GM21360 (cell line): ENCODE results near the gene KIF5C.

Source experiments
- ATAC-seq: cut with Tn5 transposase; IDR thresholded peaks from one replicate; pipeline ENCODE4 v1.9.1; 2021; ENCODE audit warnings: mild to moderate bottlenecking, moderate library complexity; ENCODE audit not compliant: unreplicated experiment

Gene KIF5C

GRCh38 chr2:149009576-149010461, 134.8 kb downstream of the KIF5C start:
- no peak for ATAC-seq

DNA sequence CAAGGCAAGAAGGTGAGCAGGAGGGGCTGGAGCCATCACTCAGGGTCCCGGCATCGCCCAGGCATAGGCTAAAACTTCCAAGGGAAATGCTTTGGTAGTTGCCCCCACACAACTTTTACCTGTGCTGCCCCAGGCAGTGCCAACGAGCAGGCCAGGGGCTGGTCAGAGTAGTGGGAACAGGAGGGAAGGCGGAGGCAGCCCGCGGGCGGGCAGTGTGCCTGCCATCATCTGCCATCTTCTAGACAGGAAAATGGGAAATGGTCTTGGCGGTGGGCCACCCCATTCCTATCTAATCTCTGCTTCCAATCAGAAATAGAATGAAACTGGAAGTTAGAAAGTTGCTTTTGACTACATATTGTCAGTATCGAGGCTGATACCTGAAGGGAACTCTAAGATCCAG, 137.5 kb downstream of the KIF5C start:
- no peak for ATAC-seq

DNA sequence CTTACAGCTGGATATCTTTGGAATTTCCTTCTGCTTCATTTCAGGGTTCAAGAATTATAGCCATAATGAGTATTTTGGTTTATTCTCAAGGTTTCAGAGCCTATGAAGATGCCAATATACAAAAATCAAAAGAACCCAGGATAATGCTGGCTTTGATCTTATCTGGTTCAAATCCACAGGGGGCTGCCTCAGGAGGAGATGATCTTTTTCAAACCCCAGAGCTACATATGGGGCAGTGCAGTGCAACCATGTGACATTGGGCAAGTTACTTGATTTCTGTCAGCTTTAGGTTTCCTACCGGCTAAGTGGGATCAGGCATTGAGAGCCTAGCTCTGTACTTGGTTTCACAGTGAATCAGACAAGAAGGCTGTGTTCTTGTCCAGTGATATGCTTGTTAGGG, 140.5 kb downstream of the KIF5C start:
- no peak for ATAC-seq

DNA sequence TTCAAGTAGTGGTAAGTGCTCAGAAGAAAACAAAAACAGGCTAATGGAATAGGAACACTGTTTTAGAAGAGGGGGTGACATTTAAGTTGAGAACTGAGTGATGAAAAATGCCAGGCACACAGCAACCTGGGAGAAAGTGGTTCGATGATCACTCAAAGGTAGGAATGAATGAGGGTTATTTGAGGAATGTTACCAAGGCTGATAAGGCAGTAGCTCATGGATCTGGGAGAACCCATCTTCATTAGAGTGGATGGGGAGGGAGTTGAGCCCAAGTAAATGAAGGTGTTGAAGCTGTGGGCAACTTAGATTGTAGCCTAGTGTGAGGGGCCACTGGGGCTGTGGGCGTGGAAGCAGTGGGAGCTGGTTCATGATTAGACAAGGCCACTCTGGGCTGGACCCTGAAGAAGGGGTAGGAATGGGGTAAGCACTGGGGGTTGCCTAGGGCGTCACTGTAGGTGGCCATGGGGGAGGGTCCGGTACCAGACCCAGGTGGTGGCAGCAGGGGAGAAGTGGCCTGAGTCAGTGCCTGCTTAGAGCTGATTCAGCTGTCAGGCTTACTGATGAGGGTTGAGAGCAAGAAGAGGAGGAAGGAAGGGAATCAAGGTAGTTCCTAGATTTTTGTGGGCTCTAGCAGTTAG, 141.0 kb downstream of the KIF5C start:
- ATAC-seq: no peak

DNA sequence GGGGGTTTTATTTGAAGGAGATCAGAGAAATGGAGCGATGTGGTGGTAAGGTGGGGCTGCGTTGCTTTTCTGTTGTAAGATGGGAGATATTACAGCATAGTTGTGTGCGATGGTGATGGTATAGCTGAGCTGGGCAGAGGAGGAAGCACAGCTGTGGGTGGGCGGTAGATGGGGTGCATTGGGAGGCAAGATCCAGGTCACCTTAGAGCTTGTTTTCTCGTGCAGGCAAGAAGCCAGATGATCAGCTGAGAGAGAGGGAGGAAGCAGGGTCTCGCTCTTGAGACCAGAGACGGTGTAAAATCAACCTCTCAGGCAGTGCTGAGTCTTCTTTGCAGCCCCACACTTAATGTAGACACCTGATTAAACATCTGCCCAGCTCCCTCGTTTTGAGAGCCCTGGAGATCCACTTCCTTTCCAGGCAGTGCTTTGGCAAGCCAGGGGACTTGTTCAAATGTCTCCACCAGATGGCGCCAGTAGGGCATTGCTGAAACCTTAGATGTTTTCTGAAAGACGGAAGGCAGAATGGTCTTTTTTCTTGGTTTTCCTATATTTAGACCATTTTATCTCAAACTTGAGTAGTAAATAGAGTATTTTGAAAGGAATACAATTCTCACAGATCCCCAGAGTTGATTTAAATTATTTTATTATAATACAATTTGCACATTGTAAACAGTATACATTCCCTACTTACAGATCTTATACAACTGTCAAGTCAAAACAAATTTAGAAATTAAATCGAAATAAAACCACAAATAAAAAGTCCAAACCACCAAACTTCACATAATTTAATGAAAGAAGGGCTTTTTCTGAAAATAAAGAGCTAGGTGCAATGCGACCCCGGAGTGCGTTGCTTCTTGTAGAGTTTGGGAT, 142.3 kb downstream of the KIF5C start:
- no peak for ATAC-seq

DNA sequence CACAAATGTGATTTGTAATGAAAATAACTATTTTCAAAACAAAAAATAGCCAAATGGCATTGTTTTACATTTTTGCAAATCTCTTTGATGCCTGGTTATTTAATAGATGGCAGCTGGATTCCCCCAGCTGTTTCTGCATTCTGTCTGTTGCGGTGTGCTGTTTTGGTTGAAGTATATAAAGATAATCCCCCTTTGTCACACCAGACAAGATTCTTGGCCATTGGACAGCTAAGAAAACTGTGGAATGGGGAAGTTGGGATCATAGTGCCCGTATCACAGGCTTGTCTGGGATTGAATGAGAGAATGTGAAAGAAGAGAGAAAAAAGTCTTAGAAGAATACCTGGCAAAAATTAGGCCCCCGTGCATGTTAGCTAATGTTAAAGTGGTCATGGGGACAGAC, 144.0 kb downstream of the KIF5C start:
- no peak for ATAC-seq

- ATAC-seq: no peak
Observed at GRCh38 chr2:149019768-149020167, 144.7 kb downstream of the KIF5C start.

DNA sequence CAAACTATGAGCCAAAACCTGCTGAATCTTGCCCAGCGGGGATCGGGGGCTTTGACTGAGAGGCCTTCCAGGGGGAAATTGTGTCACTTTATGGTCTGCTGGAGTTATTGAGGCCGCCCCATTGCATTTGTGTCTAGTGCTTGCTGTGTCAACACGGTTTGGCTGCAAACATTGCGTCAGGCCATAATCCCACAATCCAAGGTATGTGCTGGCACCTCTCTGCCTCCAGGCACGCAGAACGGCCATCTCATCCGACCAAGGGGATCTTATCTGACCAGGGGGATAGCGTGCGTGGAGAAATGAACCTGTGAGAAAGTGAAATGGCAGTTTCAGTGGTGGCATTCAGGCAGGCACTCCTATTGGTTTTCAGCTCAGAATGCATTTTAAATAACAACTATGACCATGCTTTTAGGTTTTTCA, 145.4 kb downstream of the KIF5C start:
- ATAC-seq: peak; percentile 36

GRCh38 chr2:149021271-149021719, 146.3 kb downstream of the KIF5C start:
- peak; percentile 49 for ATAC-seq

DNA sequence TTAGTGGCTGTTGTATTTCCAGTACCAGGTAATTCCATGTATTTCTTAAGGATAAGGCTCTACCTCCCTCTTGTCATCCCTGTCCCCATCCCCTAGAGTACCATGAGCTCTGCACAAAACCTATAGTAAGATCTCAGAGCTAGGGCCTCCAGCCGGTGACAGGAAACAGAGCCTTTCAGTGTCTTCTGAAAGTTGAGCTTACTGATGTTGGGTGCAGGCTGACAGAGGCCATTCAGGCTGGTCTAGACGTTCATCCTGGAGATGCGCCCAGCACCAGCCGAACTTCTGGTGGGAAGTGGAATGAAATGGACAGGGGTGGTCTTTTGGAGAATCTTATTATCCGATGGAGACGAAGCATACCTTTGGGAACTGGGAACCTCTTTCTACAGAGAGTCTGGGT, 146.7 kb downstream of the KIF5C start:
- ATAC-seq: peak; percentile 49

DNA sequence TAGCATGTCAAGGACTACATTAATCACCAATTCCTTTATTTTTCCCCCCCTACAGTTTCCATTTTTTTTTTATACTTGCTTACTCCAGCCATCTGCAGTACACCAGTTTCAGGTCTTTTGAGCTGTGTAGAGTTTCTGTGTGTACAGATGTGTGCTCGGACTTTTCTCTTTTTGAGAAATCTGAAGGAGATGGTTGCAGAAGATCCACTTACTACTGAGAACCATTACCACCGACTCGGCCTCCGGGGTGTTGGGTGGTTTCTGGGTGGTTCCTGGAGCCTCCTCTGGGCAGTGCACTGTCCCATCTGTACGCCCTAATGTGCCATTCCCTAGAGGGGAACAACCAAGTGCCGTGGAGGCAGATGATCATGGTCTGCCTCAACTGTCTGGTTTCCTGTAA, 148.1 kb downstream of the KIF5C start:
- no peak for ATAC-seq

GRCh38 chr2:149027590-149028250, 152.7 kb downstream of the KIF5C start:
- no peak for ATAC-seq

GRCh38 chr2:149028377-149028776, 153.3 kb downstream of the KIF5C start:
- no peak for ATAC-seq

DNA sequence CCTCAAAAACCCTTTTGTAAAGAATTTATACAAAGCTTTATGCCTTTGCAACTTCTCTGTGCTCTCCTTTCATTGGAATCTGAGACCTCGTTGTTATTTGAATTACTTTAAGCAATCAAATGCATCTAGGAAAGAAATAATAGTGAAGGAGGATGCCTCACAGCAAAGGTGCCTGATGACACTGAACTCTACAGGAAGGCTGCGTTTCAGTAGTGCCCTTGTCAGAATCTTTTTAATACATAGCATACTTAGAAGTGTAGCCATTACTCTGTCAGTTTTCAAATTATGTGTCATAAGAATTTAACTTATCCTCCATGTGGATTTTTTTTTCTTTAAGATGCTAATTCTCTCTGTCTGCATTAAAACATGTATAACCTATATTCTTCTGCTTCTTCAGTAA, 153.9 kb downstream of the KIF5C start:
- ATAC-seq: no peak

DNA sequence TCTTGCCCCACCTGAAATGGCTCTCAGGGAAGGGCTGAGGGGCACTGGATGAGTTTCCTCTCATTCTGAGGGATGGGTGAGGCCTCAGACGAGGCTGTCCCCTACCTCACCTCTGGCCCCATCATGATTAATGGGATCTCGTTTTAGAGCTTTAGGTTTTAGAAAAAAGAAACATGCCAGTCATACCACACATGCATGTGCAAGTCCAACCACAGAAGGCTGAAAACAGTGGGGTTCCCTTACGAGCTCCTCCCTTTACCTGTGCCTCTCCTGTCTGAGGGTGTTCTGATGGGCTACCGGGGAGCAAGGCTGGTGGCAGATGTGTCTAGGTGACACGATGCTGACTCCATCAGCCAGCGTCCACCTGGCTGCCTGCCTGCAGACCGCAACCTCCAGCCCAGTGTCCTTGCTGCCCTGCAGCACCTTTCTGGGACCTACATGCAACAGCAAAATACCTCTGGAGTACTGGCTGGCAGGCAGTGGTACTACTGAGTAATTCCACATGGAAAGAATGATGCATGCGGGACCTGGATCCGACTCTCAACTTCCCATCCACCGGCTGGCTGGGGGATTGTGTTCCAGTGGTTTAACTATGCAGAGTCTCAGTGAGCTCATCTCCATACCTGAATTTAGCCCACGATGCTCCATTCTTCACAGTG, 154.4 kb downstream of the KIF5C start:
- no peak for ATAC-seq

DNA sequence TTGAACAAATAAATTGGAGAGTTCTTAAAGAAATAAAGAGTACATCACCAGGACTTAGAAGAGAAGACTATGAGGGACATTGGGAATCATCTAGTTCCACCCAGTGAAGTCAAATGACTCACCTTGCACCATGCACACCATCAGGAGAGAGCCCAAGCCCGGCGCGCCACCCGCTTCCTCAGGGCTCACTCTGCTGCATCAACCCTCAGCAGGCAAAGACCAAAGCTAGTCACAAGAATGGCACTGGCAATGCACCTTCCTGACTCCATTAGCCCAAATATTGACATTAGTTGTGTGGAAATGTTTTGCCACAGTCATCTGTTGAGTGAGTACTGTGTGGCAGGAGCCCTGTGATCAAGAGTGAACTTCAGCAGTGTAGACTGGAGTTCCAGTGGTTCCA, 156.4 kb downstream of the KIF5C start:
- no peak for ATAC-seq

DNA sequence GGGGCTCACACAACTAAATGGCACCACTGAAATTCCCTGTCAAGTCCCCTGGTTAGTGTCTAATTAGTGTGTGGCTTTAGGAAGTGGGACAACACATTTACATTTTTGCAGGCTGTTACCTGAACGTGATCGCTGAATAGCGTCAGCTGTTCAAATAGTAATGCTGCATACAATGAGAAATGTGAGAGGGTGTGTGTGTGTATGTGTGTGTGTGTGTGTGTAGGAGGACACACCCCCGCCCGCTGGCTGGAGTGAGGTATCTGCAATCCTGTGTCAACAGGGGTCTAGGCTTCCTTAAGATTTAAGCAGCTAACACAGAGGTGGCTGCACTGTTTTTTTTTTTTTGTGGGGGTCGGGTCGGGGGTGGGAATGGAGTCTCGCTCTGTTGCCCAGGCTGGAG, 158.7 kb downstream of the KIF5C start:
- ATAC-seq: no peak

GRCh38 chr2:149034406-149034805, 159.4 kb downstream of the KIF5C start:
- no peak for ATAC-seq

DNA sequence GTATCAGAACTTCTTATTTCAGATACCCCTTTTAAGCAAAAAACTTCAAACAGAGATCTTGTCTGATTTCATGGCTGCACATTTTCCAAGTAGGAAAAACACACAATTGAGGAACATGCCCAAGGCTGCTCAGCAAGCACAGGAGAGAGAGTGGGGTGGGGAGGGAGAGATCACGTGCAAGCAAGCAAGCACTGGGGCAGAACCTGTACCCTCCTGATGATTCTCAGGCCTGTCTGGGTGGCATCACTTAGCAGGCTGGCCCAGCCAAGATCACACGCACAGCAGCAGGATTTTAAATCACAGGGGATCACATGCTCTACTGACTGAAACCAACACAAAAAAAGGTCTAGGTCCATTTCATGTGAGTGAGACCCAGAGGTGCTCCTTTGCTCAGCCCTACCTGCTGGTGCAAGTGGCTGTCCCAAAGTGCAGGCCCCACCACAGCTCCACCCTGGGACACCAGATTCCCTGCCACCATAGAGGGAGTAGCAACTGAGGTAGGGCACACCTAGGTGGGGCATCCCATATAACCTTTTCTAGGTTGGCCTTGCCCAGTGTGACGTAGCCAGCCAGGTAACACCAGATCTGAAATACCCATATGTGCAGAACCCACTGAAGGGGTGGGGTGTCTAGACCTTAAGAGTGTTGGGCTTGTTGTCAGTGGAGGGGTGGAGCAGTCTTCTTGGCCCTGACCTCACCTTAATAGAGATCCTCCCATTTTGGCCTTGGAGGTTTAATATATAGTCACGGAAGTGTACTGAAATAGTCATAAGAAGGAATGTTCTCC, 161.7 kb downstream of the KIF5C start:
- ATAC-seq: no peak

DNA sequence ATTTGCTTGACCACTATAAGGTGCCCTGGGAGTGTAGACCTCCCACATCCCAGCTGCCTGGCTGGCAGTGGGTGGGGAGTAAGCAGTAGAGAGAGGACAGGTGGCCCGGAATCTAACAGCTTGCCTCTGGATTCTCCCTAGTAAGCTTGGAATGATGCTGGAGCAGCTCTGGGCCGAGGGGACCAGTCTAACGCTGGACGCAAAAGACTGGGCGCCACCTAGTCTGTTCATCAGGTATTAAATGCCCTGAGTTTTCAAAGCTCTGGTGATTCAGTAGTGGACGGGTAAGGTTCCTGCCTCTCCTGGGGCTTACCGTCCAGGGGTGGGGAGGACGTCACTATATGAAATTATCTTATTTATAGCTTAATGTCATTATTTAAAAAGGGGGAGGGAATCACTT, 162.8 kb downstream of the KIF5C start:
- ATAC-seq: no peak
